Fibroblast of villous mesenchyme (primary cell): ENCODE measurements around the gene ARL13B. TPM values are rescaled to one million over a fixed set of nuclear protein-coding genes. Genes with fewer than 3 reads are reported as not detected.
"Not testable (repeated sequence)": the region's sequence is repeated elsewhere in the genome, so short reads cannot be mapped to it uniquely, and the experiment has no call there.

Source experiments
- DNase-seq: peaks from one replicate; pipeline ENCODE4 v3.0.0-alpha.2; 2010; ENCODE audit warnings: low read depth
- H3K4me3 ChIP-seq: 2 replicates; pipeline ENCODE4 v1.5.1; 2011; ENCODE audit warnings: low read depth, mild to moderate bottlenecking, low read length
- total RNA-seq: library from RNA; depleted of rRNA; stranded (reverse); fragments of >200 nt; gene quantifications from 2 replicates; pipeline ENCODE4 v1.2.3, GENCODE V29; 2012
- TF ChIP-seq, protein P1 (sequence below): IDR thresholded peaks from 2 replicates; pipeline ENCODE4 v1.5.1; 2012; ENCODE audit warnings: low read depth, mild to moderate bottlenecking, low read length; ENCODE audit not compliant: insufficient read depth

The ARL13B gene
- 14.7 and 15.5 TPM in 2 replicates for total RNA-seq

DNA sequence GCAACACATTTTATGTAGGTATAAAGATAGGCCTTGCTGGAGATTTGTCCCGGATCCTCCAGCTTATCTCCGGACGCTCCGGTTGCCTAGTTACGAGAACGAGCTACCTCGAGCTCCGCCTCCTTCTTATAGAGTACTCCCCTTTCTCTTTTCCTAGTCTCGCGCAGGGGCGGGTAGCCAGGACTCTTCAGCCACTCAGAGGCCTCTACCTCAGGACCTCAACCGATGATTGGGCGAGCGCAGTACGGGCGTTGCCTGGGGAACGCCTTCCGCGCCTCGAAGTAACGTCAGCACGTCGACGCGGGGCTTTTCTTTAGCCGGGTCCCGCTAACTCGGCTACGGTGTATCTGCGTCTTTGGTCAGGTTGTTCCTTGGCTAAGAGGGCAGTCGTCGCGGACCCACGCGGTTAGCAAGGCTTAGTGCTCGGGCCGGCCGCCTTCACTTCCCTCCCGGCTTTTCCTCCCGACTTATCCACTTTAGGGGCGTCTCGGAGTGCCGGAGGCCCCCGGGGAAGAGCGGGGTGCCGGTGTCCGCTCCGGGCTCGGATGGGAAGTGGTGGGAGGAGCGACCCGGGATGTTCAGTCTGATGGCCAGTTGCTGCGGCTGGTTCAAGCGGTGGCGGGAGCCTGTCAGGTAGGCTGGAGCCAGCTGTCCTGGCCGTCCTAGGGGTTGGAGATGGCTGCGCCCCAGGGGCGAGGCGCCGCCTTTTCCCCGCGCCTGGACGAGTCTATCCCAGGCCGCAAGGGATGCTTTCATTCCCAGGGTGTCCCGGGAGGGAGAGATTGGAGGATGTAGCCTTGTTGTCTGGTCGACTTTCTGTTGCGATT is at the start of gene ARL13B:
Gene ARL13B, plus strand, starts transcription at position 306 of the 827 bp plus-strand sequence. Its CDS starts 269 bp downstream, at position 575.
- H3K4me3 ChIP-seq: peak within 1 kb of the TSS; percentile 92
- peak; percentile 99 for DNase-seq
- TF ChIP-seq, protein P1, sequence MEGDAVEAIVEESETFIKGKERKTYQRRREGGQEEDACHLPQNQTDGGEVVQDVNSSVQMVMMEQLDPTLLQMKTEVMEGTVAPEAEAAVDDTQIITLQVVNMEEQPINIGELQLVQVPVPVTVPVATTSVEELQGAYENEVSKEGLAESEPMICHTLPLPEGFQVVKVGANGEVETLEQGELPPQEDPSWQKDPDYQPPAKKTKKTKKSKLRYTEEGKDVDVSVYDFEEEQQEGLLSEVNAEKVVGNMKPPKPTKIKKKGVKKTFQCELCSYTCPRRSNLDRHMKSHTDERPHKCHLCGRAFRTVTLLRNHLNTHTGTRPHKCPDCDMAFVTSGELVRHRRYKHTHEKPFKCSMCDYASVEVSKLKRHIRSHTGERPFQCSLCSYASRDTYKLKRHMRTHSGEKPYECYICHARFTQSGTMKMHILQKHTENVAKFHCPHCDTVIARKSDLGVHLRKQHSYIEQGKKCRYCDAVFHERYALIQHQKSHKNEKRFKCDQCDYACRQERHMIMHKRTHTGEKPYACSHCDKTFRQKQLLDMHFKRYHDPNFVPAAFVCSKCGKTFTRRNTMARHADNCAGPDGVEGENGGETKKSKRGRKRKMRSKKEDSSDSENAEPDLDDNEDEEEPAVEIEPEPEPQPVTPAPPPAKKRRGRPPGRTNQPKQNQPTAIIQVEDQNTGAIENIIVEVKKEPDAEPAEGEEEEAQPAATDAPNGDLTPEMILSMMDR: no peak

GRCh38 chr3:93931597-93932229 is 48.2 kb upstream of the ARL13B start:
- no peak overlapping the region for H3K4me3 ChIP-seq
- TF ChIP-seq, protein P1: no peak
- DNase-seq: no peak

GRCh38 chr3:93934366-93935046 is 45.4 kb upstream of the ARL13B start:
- DNase-seq: no peak
- no peak overlapping the region for H3K4me3 ChIP-seq
- TF ChIP-seq, protein P1: no peak

DNA sequence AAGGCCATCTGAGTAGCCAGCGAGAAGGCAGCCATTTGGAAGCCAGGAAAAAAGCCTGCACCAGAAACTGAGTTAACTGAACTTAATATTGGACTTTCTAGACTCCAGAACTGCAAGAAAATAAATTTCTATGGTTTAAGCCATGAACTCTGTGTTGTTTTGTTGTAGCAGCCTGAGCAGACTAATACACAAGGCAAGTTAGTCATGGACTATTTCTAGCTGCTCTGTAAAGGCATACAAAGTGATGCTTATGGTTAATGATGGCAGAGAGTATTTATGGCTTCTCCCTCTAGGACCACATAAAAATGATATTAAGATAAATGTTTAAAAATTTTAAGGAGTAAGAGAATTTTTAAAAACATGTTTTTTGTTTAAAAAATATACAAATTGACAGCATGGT is 43.4 kb upstream of the ARL13B start:
- TF ChIP-seq, protein P1: no peak
- no peak for DNase-seq
- H3K4me3 ChIP-seq: no peak overlapping the region

- not testable (repeated sequence) for DNase-seq, H3K4me3 ChIP-seq
These were observed 42.5 kb upstream of the ARL13B start for GRCh38 chr3:93937485-93937884.

GRCh38 chr3:93949958-93950357 is 30.0 kb upstream of the ARL13B start:
- DNase-seq: not testable (repeated sequence)

DNA sequence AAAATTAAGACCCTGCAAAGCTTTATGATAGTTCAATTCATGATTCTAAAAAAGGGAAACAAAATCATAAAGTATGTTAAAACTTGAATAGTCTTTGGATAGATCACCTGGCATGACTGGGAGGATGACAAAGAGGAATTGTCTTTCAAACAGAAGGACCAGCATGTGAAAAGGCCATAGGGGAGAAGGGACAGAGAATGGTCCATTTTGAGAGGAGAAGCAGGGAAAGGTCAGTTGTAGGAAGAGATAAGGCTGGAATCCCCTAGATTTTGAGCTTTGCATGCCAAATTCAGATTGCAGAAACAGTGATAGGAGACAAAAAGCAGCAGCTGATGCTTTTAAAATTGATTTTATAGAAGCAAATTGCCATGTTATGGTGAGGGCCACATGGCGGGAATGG is 18.9 kb upstream of the ARL13B start:
- DNase-seq: no peak
- H3K4me3 ChIP-seq: no peak overlapping the region
- TF ChIP-seq, protein P1: no peak

More at GRCh38 chr3:93949958-93950357, 30.0 kb upstream of the ARL13B start:
- H3K4me3 ChIP-seq: not testable (repeated sequence)
